ENCODE data around the gene COL8A1. TPM values are rescaled to one million over a fixed set of nuclear protein-coding genes. Genes with fewer than 3 reads are reported as not detected.

COL8A1 gene
- total RNA-seq, 1 experiment from 2014 or later = 0.07 TPM

- Histone ChIP-seq H3K27me3 (ENCODE audit: insufficient read depth, low read length) (peaks cover 72% of the 10 kb centered on the region), H3K4me2 (ENCODE audit: low read length) (no peak overlapping the region), H3K9ac (ENCODE audit: low read length) (no peak overlapping the region), H3K27ac (ENCODE audit: low read depth, low read length) (no peak overlapping the region), H3K4me1 (ENCODE audit: control insufficient read depth in 1 of 2, insufficient read depth in 2 of 2, low read length in 2 of 2) (no peaks in the 10 kb centered on the region), H3K79me2 (ENCODE audit: insufficient read depth, low read length) (no peaks in the 10 kb centered on the region), H3K4me3 (replicated peaks in 1 of 2; ENCODE audit: low read depth in 1 of 2, low read length in 2 of 2) (no peak overlapping the region), H2AFZ (ENCODE audit: low read depth, low read length, poor library complexity, severe bottlenecking) (no peak overlapping the region), H3K9me3 (ENCODE audit: control insufficient read depth in 1 of 2, insufficient read depth in 1 of 2, low read depth in 1 of 2, low read length in 2 of 2) (no peaks in the 10 kb centered on the region), H3K36me3 (ENCODE audit: control insufficient read depth in 1 of 2, insufficient read depth in 2 of 2, low read length in 2 of 2) (no peaks in the 10 kb centered on the region), H3K9me2 (ENCODE audit: insufficient read depth) (no peaks in the 10 kb centered on the region), H4K20me1 (ENCODE audit: insufficient read depth) (no peaks in the 10 kb centered on the region)
- intact Hi-C loops (cut with micrococcal nuclease) = no loop called here
- RAD21 ChIA-PET (ENCODE audit: low non-redundant PET in 1 of 2, low total read pairs in 2 of 2, uncharacterized antibody in 2 of 2, unreplicated experiment in 2 of 2) = no interaction called here
- DNase-seq (ENCODE audit: low read depth, low spot score) = no peak
- CTCF ChIA-PET = no interaction called here
- no TSS peak for BruUV-seq (replicated peaks)
- POLR2A ChIA-PET = no interaction called here
- no peak for ATAC-seq
- no peak for TF ChIP-seq SRF (IDR thresholded peaks at IDR 0.05; ENCODE audit: low read depth)
- no peak for TF ChIP-seq YY1 (IDR thresholded peaks at IDR 0.05; ENCODE audit: extremely low read depth, insufficient replicate concordance, low read depth, low read length)
- no peak for TF ChIP-seq ELF1 (IDR thresholded peaks at IDR 0.05; ENCODE audit: borderline replicate concordance, low read depth)
- no peak for TF ChIP-seq EZH2 (IDR thresholded peaks at IDR 0.05)
- no peak for TF ChIP-seq SP1 (IDR thresholded peaks at IDR 0.05; ENCODE audit: low read depth)
- no peak for TF ChIP-seq TCF7L2 (IDR thresholded peaks at IDR 0.05; ENCODE audit: borderline replicate concordance, extremely low read depth, insufficient read depth, insufficient read length)
- no peak for TF ChIP-seq CEBPB (IDR thresholded peaks at IDR 0.05; ENCODE audit: low read depth)
- TF ChIP-seq MAX (IDR thresholded peaks at IDR 0.05) = no peak
- TF ChIP-seq CTCF (IDR thresholded peaks at IDR 0.05 in 2 of 3, conservative IDR thresholded peaks at IDR 0.05 in 1 of 3; ENCODE audit: borderline replicate concordance in 1 of 3, insufficient read depth in 1 of 3, low read depth in 2 of 3, low read length in 2 of 3) = no peak
- TF ChIP-seq EZH2phosphoT487 (IDR thresholded peaks at IDR 0.05; ENCODE audit: borderline replicate concordance) = no peak
- TF ChIP-seq REST (IDR thresholded peaks at IDR 0.05; ENCODE audit: low read depth) = no peak
- no peak for TF ChIP-seq ZBTB33 (IDR thresholded peaks at IDR 0.05; ENCODE audit: extremely low read depth, insufficient replicate concordance, low read length)
- no peak for TF ChIP-seq EGR1 (IDR thresholded peaks at IDR 0.05; ENCODE audit: low read depth)
- TF ChIP-seq SIN3A (IDR thresholded peaks at IDR 0.05; ENCODE audit: low read depth) = no peak
- no peak for TF ChIP-seq RAD21 (IDR thresholded peaks at IDR 0.05; ENCODE audit: low read depth)
- no peak for TF ChIP-seq POLR2AphosphoS5 (IDR thresholded peaks at IDR 0.05; ENCODE audit: low read depth, low read length)
- no peak for TF ChIP-seq JUND (IDR thresholded peaks at IDR 0.05)
- no peak for TF ChIP-seq ATF3 (IDR thresholded peaks at IDR 0.05)
- no peak for TF ChIP-seq POLR2A (IDR thresholded peaks at IDR 0.05; ENCODE audit: borderline replicate concordance, extremely low read depth, insufficient read depth, insufficient read length)
Measured at GRCh38 chr3:99662838-99663570, 24.6 kb downstream of the COL8A1 start.

All from HCT116 (cell line).